Measurements from ENCODE around the gene CD46.
"Not testable (repeated sequence)": the region's sequence is repeated elsewhere in the genome, so short reads cannot be mapped to it uniquely, and the experiment has no call there.

GRCh38 chr1:207737503-207738157 is 14.2 kb upstream of the CD46 start:
- TF ChIP-seq CTCF, POLR2A (IDR thresholded peaks at IDR 0.05): not testable (repeated sequence)

Measured in testis (tissue), 2 donors.